Stimulated activated naive CD4-positive, alpha-beta T cell (primary cell): Measurements from ENCODE around the gene DEGS2.

Source experiments
- DNase-seq, 6 experiments: peaks; one replicate each; lab custom pipeline; 2025; lab: John Stamatoyannopoulos, UW

DEGS2 gene

GRCh38 chr14:100132903-100133510 lies 26.4 kb downstream of the DEGS2 start:
- no peak for DNase-seq

DNA sequence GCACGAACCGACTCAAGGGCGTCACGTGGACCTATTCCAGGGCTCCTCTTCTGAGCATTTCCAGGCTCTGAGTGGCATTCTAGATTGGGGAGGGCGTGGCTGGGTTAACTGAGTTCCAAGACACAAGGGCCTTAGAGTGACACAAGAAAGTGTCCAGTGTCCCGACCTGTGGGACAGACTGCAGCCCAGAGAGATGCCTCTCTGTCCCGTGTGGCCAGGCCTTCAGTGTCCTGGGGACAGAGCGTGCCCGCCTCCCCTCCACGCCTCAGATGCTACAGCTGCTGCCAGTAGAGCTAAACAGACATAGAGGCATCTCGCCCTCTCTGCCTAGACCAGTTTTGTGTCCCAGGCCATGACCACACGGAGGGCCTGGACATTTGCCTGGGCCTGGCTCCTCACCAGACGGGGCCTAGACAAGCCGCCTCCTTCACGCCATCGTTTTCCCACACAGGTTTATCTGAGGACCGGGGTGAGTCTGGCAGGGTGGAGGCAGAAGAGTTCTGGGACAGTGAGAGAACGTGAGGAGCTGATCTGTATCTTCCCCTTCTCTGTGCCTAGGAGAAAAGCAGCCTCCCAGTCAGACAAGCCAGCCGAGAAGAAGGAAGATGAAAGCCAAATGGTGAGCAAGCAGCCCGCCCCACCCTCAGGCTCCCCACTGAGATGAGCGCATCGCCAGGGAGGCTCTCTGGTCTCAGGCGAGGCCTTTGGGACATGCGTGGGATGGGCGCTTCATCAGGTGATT lies 27.1 kb downstream of the DEGS2 start:
- no peak for DNase-seq

DNA sequence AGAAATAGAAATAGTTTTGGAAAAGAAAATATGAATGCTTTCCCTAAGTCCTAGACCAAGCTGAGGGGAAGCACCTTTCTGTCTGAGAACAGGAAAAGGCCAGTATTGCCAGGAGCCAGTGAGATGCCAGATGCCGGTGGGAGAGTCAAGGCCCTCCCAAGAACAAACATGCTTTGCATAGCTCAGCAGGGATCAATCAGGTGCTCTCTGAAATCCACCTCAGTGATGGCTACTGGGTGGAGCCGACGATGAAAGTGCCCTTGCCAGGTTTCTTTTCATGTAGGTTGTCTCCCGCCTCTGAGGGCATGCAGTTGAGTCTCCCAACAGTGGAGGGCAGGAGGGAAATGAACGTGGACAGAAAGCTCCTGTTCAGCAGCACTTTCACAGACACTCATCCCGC lies 28.3 kb downstream of the DEGS2 start:
- DNase-seq = no peak

- DNase-seq = no peak
Measured at GRCh38 chr14:100130521-100130920, 28.9 kb downstream of the DEGS2 start.

- DNase-seq = no peak
Measured at GRCh38 chr14:100129161-100129589, 30.3 kb downstream of the DEGS2 start.

DNA sequence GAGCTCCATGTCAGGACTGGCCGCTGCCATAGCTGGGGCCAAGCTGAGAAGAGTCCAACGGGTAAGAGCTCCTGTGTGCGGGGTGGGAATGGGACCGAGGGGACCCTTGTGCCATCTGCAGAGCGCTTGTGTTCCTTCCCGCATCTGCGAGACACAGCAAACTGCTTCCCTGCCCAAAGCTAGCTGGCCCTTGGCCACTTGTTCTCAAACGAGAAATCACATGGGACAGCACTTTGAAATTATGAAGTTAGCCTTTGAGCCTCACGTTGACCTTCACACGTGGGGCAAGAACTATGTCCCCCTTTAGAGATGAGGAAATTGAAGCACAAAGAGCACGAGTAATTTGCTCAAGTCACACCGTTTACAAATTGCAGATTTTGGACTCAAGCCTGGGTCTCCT lies 30.8 kb downstream of the DEGS2 start:
- DNase-seq = no peak

- DNase-seq = no peak
Measured at GRCh38 chr14:100127853-100128455, 31.5 kb downstream of the DEGS2 start.

DNA sequence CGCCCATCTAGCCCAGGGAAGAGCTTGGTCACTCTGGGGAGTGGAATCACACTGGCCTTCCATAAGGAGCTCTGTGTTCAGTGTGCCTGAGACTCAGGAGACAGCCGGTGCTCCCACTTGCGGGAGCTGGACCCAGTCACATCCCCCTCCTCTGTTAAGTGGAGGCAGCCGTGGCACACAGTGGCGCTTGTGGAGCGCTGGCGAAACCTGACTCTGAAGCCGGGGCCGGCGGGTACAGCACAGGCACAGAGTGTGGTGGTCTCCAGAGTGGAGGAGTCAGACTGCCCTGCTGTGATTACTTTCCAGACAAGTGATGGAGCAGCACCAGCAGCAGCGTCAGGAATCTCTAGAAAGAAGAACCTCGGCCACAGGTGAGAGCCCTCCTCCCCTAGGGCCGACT lies 33.0 kb downstream of the DEGS2 start:
- no peak for DNase-seq

DNA sequence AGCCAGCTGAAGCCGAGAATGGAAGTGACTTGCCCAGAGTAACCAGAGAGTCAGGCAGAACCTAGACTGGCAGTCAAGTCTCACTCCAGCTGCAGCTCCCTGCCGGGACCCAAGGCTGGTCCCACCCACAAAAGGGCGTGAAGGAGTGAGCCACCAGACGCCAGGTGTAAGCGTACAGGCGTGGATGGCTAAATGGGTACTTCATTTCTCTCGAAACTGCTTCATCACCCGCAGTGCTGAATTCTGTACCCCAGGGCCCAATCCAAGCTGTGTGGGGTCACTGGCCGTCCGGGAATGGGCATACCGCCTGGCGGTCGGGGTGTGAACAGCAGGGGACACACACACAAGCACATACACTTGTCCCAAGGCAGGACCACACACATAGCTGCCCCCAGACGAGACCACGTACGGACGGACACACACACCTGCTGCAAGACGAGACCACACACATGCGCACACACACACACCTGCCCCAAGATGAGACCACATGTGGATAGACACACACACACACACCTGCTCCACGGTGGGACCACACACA lies 34.8 kb downstream of the DEGS2 start:
- DNase-seq = no peak

- no peak for DNase-seq
Measured at GRCh38 chr14:100123618-100124017, 35.8 kb downstream of the DEGS2 start.

DNA sequence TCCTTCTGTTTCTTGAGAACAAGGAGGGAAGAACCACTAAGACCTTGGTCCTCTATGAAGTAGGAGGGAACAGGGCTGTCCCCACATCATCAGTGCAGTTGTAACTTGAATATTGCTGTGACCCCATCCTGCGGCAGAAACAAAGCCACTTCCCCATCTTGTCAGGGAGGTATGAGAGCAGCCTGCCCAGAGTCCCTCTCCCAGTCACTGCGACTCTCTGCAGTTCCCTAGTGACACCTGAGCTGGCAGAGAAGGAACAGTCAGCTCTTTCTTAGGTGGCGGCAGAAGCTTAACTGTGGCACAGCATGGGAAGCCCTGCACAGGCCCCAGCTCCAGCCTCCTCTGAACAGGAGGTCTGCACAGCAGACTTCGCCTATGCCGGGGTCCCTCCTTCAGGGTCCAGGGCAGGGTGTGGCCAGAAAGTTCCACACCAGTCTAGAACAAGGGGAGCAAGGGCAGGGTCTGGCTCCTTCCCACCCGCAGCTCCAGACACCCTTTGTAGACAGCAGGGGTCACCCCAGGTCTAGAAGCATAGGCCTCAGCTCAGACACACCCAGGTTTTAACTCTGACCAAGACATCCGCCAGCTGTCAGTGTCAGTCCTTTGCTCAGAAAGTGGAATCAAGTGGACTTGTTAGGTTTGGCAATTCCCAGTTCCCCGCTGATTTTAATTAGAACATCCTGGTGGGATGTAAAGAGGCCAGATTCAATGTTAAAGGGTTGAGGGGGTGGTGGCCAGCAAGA lies 36.8 kb downstream of the DEGS2 start:
- no peak for DNase-seq

DNA sequence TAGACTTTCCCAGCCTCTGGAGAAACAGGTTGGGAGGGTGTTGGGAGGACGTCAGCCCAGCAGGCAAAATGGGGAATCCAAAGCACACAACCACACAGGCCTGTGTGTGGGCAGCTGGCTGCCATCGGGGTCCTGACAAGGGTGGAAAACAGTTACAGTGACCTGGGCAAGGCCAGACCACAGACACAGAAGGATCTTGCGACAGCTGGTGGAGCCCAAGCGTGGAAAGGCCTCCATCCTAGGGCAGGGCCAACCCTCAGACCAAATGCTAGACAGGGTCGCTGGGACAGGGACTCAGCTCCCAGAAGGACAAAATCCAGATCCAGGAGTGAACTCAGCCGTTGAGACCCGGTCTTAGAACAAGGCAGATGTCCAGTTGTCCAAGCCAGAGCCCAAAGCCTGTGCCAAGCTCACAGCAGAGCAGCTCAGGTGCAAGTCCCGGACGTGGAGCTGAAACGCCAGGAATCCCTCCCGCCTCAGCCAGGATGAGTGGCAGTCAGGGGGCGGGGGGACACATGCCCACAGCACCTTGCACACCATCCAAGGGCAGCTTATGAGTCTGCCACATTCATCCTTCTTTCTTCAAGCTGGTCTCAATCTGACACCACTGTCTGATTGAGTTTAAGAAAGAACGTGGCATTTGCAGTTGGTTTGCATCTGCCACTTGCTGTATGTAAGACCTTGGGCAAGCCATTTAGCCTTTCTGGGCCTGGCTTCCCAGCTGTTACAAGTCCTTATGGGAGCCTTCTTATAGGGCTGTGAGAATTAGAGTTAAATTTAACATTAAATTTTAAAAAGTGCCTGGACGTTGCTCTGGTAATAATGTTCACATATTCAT lies 37.6 kb downstream of the DEGS2 start:
- no peak for DNase-seq

DNA sequence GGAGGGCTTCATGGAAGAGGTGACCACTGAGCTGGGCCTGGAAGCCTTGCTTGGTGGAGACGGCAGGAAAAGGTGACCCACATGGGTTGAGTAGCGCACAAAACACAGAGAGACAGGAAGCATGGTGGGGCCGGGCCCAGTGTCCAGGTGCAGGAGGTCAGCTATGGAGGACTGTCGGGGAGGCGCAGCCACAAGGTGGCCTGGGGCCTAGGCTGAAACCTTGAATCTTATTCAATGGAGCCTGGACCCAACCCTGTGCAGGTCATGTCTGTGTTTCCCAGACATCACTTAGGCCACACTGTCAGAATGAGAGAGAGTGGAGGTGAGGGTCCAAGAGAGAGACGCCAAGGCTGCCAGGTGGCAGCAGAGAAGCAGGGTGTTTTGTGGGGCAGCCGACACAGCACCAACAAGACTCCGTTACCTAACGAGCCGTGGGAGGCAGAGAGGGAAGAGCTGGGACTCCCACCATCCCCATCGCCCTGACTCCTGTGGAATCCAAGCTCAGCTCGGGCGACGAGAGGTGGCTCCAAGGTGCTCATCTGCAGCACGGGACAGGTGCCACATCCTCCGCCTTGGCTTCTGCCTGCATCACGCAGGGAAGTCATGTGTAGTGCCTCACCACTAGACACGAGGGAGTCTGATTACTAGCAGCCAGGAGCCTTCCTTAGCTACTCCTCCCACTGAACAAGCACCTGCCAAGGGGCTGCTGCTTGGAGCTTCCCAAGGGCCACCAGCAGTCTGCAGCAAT lies 38.7 kb downstream of the DEGS2 start:
- no peak for DNase-seq

GRCh38 chr14:100119251-100119650 lies 40.2 kb downstream of the DEGS2 start:
- DNase-seq = no peak

- no peak for DNase-seq
Measured at GRCh38 chr14:100118396-100119011, 40.9 kb downstream of the DEGS2 start.

- DNase-seq = no peak
Measured at GRCh38 chr14:100117633-100118395, 41.6 kb downstream of the DEGS2 start.

- no peak for DNase-seq
Measured at GRCh38 chr14:100117026-100117425, 42.4 kb downstream of the DEGS2 start.

DNA sequence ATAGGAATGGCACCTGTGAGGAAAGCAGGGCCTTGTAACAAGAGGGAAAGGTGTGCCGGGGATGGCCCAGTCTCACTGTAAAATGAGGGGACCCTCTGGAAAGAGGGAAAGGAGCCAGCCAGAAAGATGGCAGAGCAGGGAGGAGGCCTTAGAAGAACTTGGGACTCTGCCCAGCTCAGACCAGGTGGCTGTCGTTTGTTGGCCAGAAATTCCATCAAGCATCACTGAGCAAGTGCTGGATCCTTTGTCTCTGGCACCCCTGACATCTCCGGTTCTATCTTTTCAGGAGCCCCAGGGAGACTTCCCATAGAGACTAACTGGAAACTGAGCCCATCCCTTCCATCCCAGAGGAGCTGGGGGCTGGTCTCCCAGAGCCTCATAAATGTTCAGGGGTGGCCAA lies 43.3 kb downstream of the DEGS2 start:
- no peak for DNase-seq

DNA sequence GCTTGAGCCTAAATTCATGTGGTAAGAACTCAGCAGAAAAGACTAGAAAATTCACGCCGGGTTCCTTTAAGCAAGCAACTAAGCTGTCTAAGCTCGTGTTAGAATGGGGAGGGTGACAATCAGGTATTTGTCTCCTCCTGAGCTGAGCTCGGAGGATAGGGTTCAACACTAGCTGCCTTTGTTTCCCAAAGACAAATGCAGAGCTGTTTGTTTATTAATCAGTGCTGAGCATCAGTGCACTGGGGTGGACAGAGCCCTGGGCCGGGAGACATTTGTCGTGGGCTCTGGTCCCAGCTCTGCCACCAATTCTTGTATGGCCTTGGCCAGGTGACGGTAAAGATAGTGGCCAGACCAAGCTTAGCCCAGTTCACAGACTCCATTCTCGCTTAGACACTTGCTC lies 43.7 kb downstream of the DEGS2 start:
- DNase-seq = no peak

- DNase-seq = no peak
Measured at GRCh38 chr14:100115236-100115635, 44.2 kb downstream of the DEGS2 start.
